Activated T-helper 2 cell treated with anti-CD3 and anti-CD28 coated beads, Interferon-gamma antibody, Interleukin-2, Interleukin-4, amounts not matched to agents 10 μg/mL and 5 μg/mL and 100 μg/mL, durations not matched to agents 14 hours and 24 hours and 36 hours (primary cell): ENCODE data around the gene EME1. TPM values are rescaled to one million over a fixed set of nuclear protein-coding genes. Genes with fewer than 3 reads are reported as not detected.
"Not testable (repeated sequence)": the region's sequence is repeated elsewhere in the genome, so short reads cannot be mapped to it uniquely, and the experiment has no call there.

ENCODE experiments used
- DNase-seq: peaks from one replicate; pipeline ENCODE4 v3.0.0; 2021; ENCODE audit warnings: low spot score
- H3K27ac Mint-ChIP-seq: one replicate; pipeline ENCODE4 v1.8.0; 2021; ENCODE audit warnings: mixed read lengths
- H3K27me3 Mint-ChIP-seq: one replicate; pipeline ENCODE4 v1.8.0; 2021; ENCODE audit warnings: low read depth, mixed read lengths
- H3K36me3 Mint-ChIP-seq: one replicate; pipeline ENCODE4 v1.8.0; 2021; ENCODE audit warnings: low read depth, mixed read lengths
- H3K4me1 Mint-ChIP-seq: one replicate; pipeline ENCODE4 v1.8.0; 2021; ENCODE audit warnings: low read depth, mixed read lengths
- H3K4me3 Mint-ChIP-seq: one replicate; pipeline ENCODE4 v1.8.0; 2021; ENCODE audit warnings: low read depth, mild to moderate bottlenecking, moderate library complexity, mixed read lengths
- H3K9me3 Mint-ChIP-seq: one replicate; pipeline ENCODE4 v1.8.0; 2021; ENCODE audit warnings: mixed read lengths
- intact Hi-C: fragments of 100-400 bp; cut with micrococcal nuclease; formaldehyde crosslinking; loops from one replicate; pipeline ENCODE4 v1.15.1; 2023
- total RNA-seq: library from RNA; stranded (reverse); gene quantifications from 2 replicates; pipeline ENCODE4 v1.2.3, GENCODE V29; 2022

EME1 gene
- total RNA-seq, 1 donor from 2014 or later = 28.6 TPM

DNA sequence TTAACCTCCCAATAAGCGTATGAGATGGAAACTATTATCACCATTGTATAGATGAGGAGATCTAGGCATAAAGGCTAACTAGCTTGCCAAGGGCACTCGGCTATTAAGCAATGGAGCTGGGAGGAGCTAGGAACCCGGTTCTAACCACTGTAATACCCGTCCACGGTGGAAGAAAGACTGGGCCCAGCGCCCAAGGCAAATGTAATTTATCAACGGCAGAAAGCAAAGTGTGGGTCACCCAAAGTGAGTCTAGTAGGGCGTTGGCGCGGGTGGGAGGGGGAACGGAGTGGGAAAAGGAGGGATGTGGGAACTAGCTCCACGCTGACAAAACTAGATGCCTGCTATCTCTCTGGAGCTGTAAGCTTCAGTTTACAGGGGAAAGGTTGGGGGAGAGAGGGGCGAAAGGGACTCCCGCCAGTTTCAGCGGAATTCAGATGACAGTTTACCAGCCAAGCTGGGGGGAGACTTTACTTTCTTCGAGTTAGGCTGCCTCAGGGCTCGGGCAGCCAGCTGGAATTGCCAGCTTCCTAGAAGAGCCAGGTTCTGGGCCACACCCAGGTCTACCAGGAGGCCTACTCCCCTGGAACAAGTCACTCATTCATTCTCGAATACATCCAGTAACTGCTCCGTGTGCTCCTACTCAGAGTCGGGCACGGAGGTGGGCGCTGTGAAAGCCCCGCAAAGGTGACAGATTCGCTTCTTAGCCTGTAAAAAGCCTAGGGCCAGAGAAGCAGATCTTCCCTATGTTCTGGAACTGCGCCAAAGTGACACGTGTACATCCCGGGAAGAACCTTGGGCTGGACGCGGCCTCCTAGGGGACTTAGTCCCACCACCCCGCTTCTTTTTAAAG, 23.5 kb downstream of the EME1 start:
- peak overlapping the region; percentile 99 for H3K4me3 Mint-ChIP-seq
- peaks cover 46% of the 10 kb centered on the region for H3K36me3 Mint-ChIP-seq
- intact Hi-C loops = loop anchor here (1.0 to 2.0 kb wide), 3 partner anchors 16 to 196 kb away; partner anchors contain the start of gene ACSF2
- H3K27ac Mint-ChIP-seq = peak overlapping the region; percentile 97
- no peaks in the 10 kb centered on the region for H3K27me3 Mint-ChIP-seq
- peaks cover 4% of the 10 kb centered on the region for H3K9me3 Mint-ChIP-seq
- H3K4me1 Mint-ChIP-seq = peaks cover 24% of the 10 kb centered on the region
- no peak for DNase-seq

DNA sequence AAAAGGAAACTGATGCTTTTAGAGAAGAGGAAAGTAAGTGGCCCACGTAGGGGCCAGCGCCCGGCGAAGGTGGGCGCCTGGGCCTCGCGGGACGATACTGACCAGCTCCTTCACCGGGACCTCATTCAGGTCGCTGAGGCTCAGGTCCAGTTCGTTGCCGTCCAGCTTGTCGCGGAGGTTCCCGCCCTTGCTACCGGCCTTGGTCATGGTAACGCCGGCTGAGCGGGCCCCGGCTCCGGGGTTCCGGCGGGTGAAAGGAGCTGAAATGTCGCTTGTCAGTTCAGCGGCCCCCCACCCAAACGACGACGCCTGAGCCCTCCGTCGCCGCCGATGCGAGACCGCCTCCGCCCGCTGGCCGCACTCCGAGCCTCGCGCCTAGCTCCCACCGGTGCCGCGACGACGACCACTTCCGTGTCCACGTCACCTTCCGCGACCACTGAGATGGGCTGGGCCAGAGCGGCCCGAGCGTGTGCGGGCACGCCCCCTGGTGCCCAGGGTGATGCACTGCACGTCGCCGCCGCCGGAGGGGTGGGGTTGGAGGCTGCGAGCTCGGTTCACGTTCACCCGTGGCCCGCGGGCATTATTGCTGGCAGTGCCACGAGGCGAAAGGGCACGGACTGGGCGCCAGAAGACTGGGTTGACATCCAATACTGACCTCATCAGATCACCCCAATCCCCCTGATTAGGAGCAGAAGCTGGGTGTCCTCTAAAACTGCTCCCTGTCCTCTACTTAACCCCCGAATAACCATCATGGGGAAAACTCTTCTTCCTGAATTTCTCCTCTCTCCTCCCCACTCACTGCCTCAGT, 24.3 kb downstream of the EME1 start, which contains the start of gene LRRC59:
TSS of gene LRRC59 (minus strand) at position 413 of the 808 bp plus-strand sequence. CDS start at position 207, 206 bp downstream.
- no peaks in the 10 kb centered on the region for H3K27me3 Mint-ChIP-seq
- peak; percentile 92 for DNase-seq
- intact Hi-C loops = loop anchor here (1.0 to 2.0 kb wide), 3 partner anchors 17 to 197 kb away; partner anchors contain the start of gene ACSF2
- peaks cover 24% of the 10 kb centered on the region for H3K4me1 Mint-ChIP-seq
- peaks cover 4% of the 10 kb centered on the region for H3K9me3 Mint-ChIP-seq
- H3K4me3 Mint-ChIP-seq = peak within 1 kb of the TSS; percentile 99
- peaks cover 42% of the 10 kb centered on the region for H3K36me3 Mint-ChIP-seq
- H3K27ac Mint-ChIP-seq = peak within 1 kb of the TSS; percentile 97

DNA sequence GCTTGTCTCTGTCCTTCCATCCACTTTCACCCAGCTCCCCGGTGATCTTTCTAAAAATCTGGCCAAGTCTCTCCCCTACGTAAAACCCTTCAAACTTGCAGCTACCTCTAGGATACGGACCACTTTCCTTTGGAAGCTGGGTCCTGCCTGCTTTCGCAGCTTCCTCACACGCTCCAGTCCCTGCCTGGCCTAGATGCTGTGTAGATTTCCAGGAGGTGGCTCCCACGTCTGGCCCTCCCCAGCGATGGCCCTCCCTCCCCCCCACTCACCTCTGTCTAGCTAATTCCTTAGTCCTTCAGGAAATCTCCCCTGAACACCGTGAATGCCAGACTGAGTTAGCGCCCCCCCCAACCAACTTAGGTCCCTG, 24.9 kb downstream of the EME1 start:
- no peaks in the 10 kb centered on the region for H3K27me3 Mint-ChIP-seq
- DNase-seq = no peak
- H3K27ac Mint-ChIP-seq = peak overlapping the region; percentile 71
- peak overlapping the region; percentile 99 for H3K4me3 Mint-ChIP-seq
- intact Hi-C loops = loop anchor here (1.0 to 2.0 kb wide), 3 partner anchors 17 to 198 kb away; partner anchors contain the start of gene ACSF2
- H3K9me3 Mint-ChIP-seq = peaks cover 4% of the 10 kb centered on the region
- peaks cover 24% of the 10 kb centered on the region for H3K4me1 Mint-ChIP-seq
- peaks cover 36% of the 10 kb centered on the region for H3K36me3 Mint-ChIP-seq

DNA sequence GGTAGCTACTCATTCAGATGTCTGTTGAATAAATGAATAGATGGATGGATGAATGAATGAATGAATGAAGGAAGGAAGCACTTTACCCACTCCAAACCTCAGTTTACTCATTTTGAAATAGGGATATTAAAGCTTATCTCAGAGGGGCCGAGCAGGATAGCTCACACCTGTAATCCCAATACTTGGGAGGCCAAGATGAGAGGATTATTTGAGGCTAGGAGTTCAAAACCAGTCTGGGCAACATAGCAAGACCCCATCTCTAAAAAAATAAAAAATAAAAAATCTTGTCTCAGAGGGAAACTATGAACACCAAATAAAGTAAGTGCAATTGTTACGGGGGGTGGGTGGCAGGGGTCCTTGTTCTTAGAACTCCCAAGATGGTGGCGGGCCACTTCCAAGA, 25.6 kb downstream of the EME1 start:
- H3K9me3 Mint-ChIP-seq = not testable (repeated sequence)

DNA sequence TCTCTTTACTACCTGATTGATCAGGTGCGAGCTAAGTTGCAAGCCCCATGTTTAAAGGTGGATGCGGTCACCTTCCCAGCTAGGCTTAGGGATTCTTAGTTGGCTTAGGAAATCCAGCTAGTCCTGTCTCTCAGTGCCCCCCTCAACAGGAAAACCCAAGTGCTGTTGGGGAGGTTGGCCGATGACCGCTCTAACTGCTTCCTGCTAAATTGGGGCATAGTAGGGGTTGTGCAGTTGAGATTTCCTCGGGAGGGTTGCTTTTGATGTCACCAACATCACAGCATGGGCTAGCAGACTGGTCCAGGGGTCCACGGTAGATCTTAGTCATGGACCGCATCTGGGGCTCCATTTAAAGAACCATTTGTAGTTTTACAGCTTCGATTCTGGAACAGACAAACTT, 26.6 kb downstream of the EME1 start:
- not testable (repeated sequence) for H3K4me3 Mint-ChIP-seq

More for the DNA sequence above, 25.6 kb downstream of the EME1 start:
- DNase-seq, H3K4me3 Mint-ChIP-seq, intact Hi-C loops, H3K27ac Mint-ChIP-seq, H3K27me3 Mint-ChIP-seq: not testable (repeated sequence)
- Mint-ChIP-seq H3K36me3 (peaks cover 28% of the 10 kb centered on the region), H3K4me1 (peaks cover 24% of the 10 kb centered on the region)

DNA sequence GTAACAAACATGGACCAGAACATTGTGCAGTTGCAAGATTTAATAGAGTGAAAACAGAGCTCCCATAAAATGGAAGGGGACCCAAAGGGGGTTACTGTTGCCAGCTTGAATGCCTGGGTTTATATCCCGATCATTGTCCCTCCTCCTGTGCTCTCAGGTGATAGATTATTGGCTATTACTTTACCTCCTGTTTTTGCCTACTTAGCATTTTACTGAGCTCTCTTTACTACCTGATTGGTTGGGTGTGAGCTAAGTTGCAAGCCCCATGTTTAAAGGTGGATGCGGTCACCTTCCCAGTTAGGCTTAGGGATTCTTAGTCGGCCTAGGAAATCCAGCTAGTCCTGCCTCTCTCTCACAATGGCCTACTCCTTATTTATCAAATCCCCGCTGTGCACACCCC, 32.3 kb downstream of the EME1 start:
- H3K4me3 Mint-ChIP-seq, H3K27ac Mint-ChIP-seq, H3K36me3 Mint-ChIP-seq, intact Hi-C loops, H3K9me3 Mint-ChIP-seq, DNase-seq, H3K4me1 Mint-ChIP-seq: not testable (repeated sequence)
- peaks cover 24% of the 10 kb centered on the region for H3K27me3 Mint-ChIP-seq

More for the DNA sequence above, 26.6 kb downstream of the EME1 start:
- H3K27me3 Mint-ChIP-seq, intact Hi-C loops, DNase-seq, H3K9me3 Mint-ChIP-seq, H3K27ac Mint-ChIP-seq: not testable (repeated sequence)
- Mint-ChIP-seq H3K4me1 (peaks cover 21% of the 10 kb centered on the region), H3K36me3 (peaks cover 19% of the 10 kb centered on the region)

DNA sequence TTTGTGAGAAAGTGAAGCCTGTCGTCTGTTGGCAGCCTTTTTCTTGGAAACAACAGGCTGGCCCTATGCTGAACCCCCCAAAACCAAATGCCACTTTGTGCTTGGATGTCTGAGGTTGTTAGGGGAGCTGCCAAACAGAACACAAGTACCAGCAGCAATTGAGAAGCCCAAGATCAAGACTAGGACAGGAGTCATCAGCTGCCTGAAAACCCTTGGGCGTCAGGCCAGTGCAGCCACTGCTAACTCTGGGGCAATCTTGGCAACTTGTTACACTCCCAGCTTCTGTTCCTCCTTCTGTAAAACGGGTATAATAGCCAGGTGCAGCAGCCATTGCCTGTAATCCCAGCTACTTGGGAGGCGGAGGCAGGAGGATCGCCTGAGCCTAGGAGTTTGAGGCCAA, 33.5 kb downstream of the EME1 start:
- H3K9me3 Mint-ChIP-seq = no peaks in the 10 kb centered on the region
- no peak overlapping the region for H3K27ac Mint-ChIP-seq
- H3K36me3 Mint-ChIP-seq = no peaks in the 10 kb centered on the region
- intact Hi-C loops = no loop called here
- H3K27me3 Mint-ChIP-seq = peaks cover 25% of the 10 kb centered on the region
- no peak for DNase-seq
- H3K4me3 Mint-ChIP-seq = no peak overlapping the region
- H3K4me1 Mint-ChIP-seq = no peaks in the 10 kb centered on the region

DNA sequence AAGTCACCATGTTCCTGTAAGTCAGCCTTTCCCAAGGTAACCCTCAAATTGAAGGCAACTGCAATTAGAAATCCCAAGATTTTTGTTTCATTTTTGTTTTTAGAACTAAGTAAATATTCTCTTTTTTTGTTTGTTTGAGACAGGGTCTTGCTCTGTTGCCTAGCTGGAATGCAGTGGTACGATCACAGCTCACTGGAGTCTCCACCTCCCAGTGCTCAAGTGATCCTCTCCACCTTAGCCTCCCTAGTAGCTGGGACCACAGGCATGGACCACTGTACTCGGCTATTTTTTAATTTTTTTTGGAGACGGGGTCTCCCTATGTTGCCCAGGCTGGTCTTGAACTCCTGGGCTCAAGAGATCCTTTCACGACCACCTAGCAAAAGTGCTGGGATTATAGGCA, 34.9 kb downstream of the EME1 start:
- no peak overlapping the region for H3K27ac Mint-ChIP-seq
- no peak for DNase-seq
- intact Hi-C loops = no loop called here
- no peaks in the 10 kb centered on the region for H3K9me3 Mint-ChIP-seq
- H3K36me3 Mint-ChIP-seq = no peaks in the 10 kb centered on the region
- H3K4me1 Mint-ChIP-seq = no peaks in the 10 kb centered on the region
- peaks cover 34% of the 10 kb centered on the region for H3K27me3 Mint-ChIP-seq
- no peak overlapping the region for H3K4me3 Mint-ChIP-seq

DNA sequence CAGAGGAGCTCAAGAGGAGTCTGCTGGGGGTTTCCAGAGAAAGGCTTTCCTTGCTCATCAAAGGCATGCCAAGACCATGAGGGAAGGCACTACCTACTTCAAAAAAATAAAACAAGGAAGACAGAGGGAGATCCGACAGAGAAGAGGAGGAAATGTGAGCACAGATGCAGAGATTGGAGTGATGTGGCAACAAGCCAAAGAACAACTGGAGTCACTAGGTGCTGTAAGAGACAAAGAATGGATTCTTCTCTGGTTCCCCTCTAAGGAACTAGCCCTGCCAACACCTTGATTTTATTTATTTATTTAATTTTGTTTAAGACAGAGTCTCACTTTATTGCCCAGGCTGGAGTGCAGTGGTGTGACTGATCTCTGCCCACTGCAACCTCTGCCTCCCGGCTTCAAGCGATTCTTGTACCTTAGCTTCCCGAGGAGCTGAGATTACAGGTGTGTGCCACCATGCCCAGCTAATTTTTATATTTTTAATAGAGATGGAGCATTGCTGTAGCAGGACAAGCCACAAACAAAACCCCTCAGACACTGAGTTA, 39.2 kb downstream of the EME1 start:
- no peaks in the 10 kb centered on the region for H3K9me3 Mint-ChIP-seq
- no peak overlapping the region for H3K4me3 Mint-ChIP-seq
- intact Hi-C loops = no loop called here
- no peak overlapping the region for H3K27ac Mint-ChIP-seq
- DNase-seq = no peak
- H3K4me1 Mint-ChIP-seq = no peaks in the 10 kb centered on the region
- H3K27me3 Mint-ChIP-seq = peaks cover 30% of the 10 kb centered on the region
- no peaks in the 10 kb centered on the region for H3K36me3 Mint-ChIP-seq

DNA sequence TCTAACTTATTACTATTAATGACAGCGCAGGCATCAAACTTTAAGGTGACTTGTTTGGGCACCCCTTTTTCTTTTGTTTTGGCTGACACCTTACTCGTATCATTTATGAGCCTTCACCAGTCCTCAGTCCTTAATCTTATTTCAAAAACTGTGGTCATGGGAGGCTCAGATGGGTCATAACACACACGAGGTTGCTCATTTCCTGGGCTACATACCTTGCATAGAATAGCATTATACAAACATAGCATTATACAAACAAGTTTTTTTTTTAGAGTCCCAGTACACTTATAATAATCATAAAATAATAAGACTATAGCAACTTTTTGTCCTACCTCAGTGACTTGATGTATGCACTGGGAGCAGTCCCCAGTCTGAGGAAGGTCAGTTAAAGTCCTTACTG, 41.8 kb downstream of the EME1 start:
- Mint-ChIP-seq H3K9me3 (no peaks in the 10 kb centered on the region), H3K4me3 (no peak overlapping the region), H3K36me3 (no peaks in the 10 kb centered on the region), H3K27me3 (peaks cover 31% of the 10 kb centered on the region), H3K4me1 (no peaks in the 10 kb centered on the region), H3K27ac (no peak overlapping the region)
- no peak for DNase-seq
- intact Hi-C loops = no loop called here

DNA sequence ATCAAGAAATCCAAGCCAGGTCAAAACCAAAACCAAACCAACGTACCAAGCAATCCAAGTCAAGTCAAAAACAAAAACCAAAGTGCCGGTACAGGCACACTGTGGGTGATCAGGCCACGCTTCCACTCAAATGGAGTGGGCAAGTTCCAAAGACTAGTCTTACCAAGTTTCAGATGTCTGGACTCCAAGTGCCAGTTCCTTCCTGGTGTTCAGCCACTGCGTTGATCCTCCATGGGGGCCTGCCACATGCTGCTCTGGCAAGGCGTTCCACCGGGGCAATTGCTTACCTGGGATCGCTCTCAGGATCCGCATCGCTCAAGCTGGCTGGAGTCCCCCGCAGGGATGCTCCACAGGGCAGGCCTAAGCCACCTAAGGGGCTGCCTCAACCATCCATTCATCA, 46.5 kb downstream of the EME1 start:
- H3K9me3 Mint-ChIP-seq, DNase-seq, H3K36me3 Mint-ChIP-seq, intact Hi-C loops, H3K4me3 Mint-ChIP-seq, H3K27ac Mint-ChIP-seq: not testable (repeated sequence)
- peaks cover 16% of the 10 kb centered on the region for H3K27me3 Mint-ChIP-seq
- peaks cover 13% of the 10 kb centered on the region for H3K4me1 Mint-ChIP-seq

DNA sequence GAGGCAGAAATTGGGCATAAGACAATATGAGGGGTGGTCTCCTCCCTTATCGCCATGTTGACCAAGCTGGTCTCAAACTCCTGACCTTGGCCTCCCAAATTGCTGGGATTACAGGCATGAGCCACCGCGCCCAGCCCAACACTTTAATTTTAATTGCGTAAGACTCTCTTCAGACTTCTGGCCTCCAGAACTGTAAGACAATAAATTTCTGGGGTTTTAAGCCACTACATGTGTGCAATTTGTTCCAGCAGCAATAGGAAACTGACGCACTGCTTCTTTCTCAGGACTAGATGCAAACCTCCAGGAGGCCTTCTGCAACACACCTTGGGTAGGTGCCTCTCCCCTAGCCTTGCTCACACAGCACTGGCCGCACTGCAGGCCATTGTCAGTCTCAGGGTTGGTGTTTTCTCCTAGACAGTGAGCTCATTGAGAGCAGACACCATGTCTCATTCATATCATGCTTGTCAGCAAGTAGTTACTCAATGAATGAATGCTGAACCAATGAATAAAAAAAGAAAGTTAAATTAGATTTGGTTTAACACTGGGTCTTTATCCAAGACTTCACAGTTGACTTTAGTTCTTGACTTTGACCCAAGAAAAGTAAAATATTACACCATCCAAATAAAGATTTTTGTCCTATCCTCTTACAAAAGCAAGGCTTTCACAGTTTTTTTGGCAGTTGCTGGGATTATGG, 47.5 kb downstream of the EME1 start:
- no peaks in the 10 kb centered on the region for H3K9me3 Mint-ChIP-seq
- H3K27me3 Mint-ChIP-seq = peaks cover 13% of the 10 kb centered on the region
- H3K4me3 Mint-ChIP-seq = no peak overlapping the region
- no peak overlapping the region for H3K27ac Mint-ChIP-seq
- H3K36me3 Mint-ChIP-seq = no peaks in the 10 kb centered on the region
- peaks cover 19% of the 10 kb centered on the region for H3K4me1 Mint-ChIP-seq
- no peak for DNase-seq
- intact Hi-C loops = no loop called here
